K562 (cell line): ENCODE results near the gene KIF5A. TPM values are rescaled to one million over a fixed set of nuclear protein-coding genes. Genes with fewer than 3 reads are reported as not detected.
A peak's percentile ranks its signal among the peaks of the same experiment; 100 is the strongest.

ENCODE experiments used
- ARHGAP35 ChIP-seq: fragments of 450-650 bp; IDR thresholded peaks from 2 replicates; pipeline ENCODE4 v1.6.1; 2018; ENCODE audit not compliant: partially characterized antibody
- CSDE1 ChIP-seq, 2 experiments: fragments of 450-650 bp; IDR thresholded peaks; 2 replicates each; pipeline ENCODE4 v1.6.1; 2016; ENCODE audit warnings: mild to moderate bottlenecking in 1 of 2
- GABPB2 ChIP-seq: fragments of 250-450 bp; sonication (Bioruptor Pico); conservative IDR thresholded peaks from 2 replicates; pipeline ENCODE4 v1.5.1; 2021; ENCODE audit warnings: mild to moderate bottlenecking
- KDM5B ChIP-seq: fragments of 200-600 bp; sonication (generic); IDR thresholded peaks from 2 replicates; pipeline ENCODE4 v1.6.1; 2012; ENCODE audit warnings: low read depth, mild to moderate bottlenecking, moderate library complexity, low read length, control low read depth, inconsistent platforms; ENCODE audit not compliant: insufficient replicate concordance
- NR2C2 ChIP-seq, 2 experiments: fragments of 200-800 bp in 1 of 2; sonication (Bioruptor generic) in 1 of 2; sonication (generic) in 1 of 2; formaldehyde crosslinking in 1 of 2; IDR thresholded peaks; 2 replicates each; pipeline versions ENCODE4 v1.6.1 to v1.8.0; 2016 to 2022; ENCODE audit warnings: mild to moderate bottlenecking in 1 of 2, missing compliant biosample characterization in 1 of 2, missing genetic modification characterization in 1 of 2, missing genetic modification reagents in 1 of 2
- PCBP1 ChIP-seq: fragments of 200-400 bp; formaldehyde crosslinking; IDR thresholded peaks from 2 replicates; pipeline ENCODE4 v1.6.1; 2018; ENCODE audit warnings: mild to moderate bottlenecking, low read depth, low read length; ENCODE audit not compliant: poor library complexity, severe bottlenecking
- RBM34 ChIP-seq: fragments of 200-400 bp; formaldehyde crosslinking; IDR thresholded peaks from 2 replicates; pipeline ENCODE4 v1.6.1; 2018; ENCODE audit warnings: low read length, borderline replicate concordance; ENCODE audit not compliant: insufficient read depth
- TAF1 ChIP-seq: IDR thresholded peaks from 2 replicates; pipeline ENCODE4 v1.6.1; 2011; ENCODE audit warnings: mild to moderate bottlenecking, low read length, moderate library complexity; ENCODE audit not compliant: insufficient read depth, control insufficient read depth, severe bottlenecking; ENCODE audit errors: extremely low read depth
- TAF15 ChIP-seq: fragments of 200-400 bp; formaldehyde crosslinking; IDR thresholded peaks from 2 replicates; pipeline ENCODE4 v1.6.1; 2017; ENCODE audit warnings: mild to moderate bottlenecking, low read depth, low read length, moderate library complexity
- ZNF134 ChIP-seq: fragments of 250-450 bp; sonication (Bioruptor Pico); conservative IDR thresholded peaks from 2 replicates; pipeline ENCODE4 v1.4.0; 2020
- ZNF41 ChIP-seq: fragments of 250-450 bp; sonication (Bioruptor Pico); conservative IDR thresholded peaks from 2 replicates; pipeline ENCODE4 v1.4.0; 2020; ENCODE audit warnings: mild to moderate bottlenecking
- polyA plus RNA-seq, 8 experiments: library from polyadenylated mRNA; depleted of rRNA in 4 of 8; stranded (reverse) in 5 of 8; unstranded in 3 of 8; fragments of >200 nt; fragmentation: Nextera tagmentation in 2 of 8; fragmentation: Illumina TruSeq in 1 of 8; extraction: Ambion mirVana in 2 of 8; extraction: Trizol in 1 of 8; gene quantifications; 2 replicates each; pipeline versions ENCODE4 v1.2.1 to v1.2.3, GENCODE V29; 2011 to 2014; ENCODE audit warnings: inconsistent platforms in 1 of 8, missing spikeins in 1 of 8
- total RNA-seq, 7 experiments: library from RNA; depleted of rRNA in 6 of 7; stranded (reverse); fragments of >200 nt in 6 of 7; fragmentation: Illumina TruSeq in 2 of 7; extraction: Trizol in 2 of 7; gene quantifications; 2 replicates each; pipeline versions ENCODE4 v1.2.1 to v1.2.3, GENCODE V29; 2011 to 2021; ENCODE audit warnings: low replicate concordance in 1 of 7
- TF ChIP-seq, protein P1 (sequence below): fragments of 250-450 bp; sonication (Bioruptor Pico); IDR thresholded peaks from 2 replicates; pipeline ENCODE4 v1.5.1; 2021; ENCODE audit warnings: mild to moderate bottlenecking
- TF ChIP-seq, protein P2 (sequence below): sonication (generic); formaldehyde crosslinking; IDR thresholded peaks from 2 replicates; pipeline ENCODE4 v1.8.0; 2022; ENCODE audit warnings: mild to moderate bottlenecking, missing genetic modification reagents
- TF ChIP-seq, protein P3 (sequence below): fragments of 450-650 bp; conservative IDR thresholded peaks from 2 replicates; pipeline ENCODE4 v1.6.1; 2016; ENCODE audit warnings: missing genetic modification characterization, low read depth, mild to moderate bottlenecking, control low read depth, missing compliant biosample characterization
- TF ChIP-seq, protein P4 (sequence below): IDR thresholded peaks from 2 replicates; pipeline ENCODE4 v1.6.1; 2011; ENCODE audit warnings: borderline replicate concordance, low read depth, mild to moderate bottlenecking, moderate library complexity, low read length; ENCODE audit not compliant: insufficient read depth, poor library complexity, severe bottlenecking
- TF ChIP-seq, protein P5 (sequence below): fragments of 250-450 bp; sonication (Bioruptor Pico); IDR thresholded peaks from 2 replicates; pipeline ENCODE4 v1.5.0; 2021; ENCODE audit warnings: mild to moderate bottlenecking, moderate library complexity

Gene KIF5A
- total and polyA plus RNA-seq, 9 of the 15 experiments (the other 6 are each of a cell fraction or from before 2014, with no cell fraction given), result 3.4 to 17.7 (median 8.0) TPM

DNA sequence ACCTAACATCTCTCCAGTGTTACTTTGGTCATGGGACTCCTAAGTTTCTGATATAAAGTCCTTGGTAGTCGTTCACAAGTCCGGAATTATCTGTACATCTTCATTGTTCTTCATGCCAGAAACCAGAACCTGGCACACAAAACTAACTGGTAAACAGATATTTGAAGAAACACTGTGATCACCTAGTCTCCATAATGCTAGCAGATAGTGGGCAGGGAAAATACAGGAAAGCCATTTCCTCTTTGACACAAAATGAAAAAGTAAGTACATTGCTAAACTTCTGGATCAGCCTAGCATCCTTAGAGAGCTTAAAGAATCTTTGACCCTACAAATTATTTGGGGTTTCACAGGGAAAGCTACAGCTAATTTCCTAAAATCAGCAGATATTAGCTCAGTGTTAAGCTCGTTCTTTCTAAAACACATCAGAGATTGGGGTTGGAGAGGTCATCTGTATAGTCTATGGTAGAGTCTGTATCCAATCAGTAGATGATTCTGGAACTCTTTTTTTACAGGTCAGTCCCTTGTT, 34.4 kb upstream of the KIF5A start (continued):
- TF ChIP-seq, protein P1, sequence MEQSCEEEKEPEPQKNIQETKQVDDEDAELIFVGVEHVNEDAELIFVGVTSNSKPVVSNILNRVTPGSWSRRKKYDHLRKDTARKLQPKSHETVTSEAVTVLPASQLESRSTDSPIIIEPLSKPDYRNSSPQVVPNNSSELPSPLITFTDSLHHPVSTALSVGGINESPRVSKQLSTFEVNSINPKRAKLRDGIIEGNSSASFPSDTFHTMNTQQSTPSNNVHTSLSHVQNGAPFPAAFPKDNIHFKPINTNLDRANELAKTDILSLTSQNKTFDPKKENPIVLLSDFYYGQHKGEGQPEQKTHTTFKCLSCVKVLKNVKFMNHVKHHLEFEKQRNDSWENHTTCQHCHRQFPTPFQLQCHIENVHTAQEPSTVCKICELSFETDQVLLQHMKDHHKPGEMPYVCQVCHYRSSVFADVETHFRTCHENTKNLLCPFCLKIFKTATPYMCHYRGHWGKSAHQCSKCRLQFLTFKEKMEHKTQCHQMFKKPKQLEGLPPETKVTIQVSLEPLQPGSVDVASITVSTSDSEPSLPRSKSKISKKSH (CRISPR knock-in tag), result peak; percentile 16; the same call in 1 of the 2 replicates
- TF ChIP-seq ZNF134 (CRISPR knock-in tag) (no peak), ARHGAP35 (no peak), CSDE1 (IDR thresholded peaks at IDR 0.05) (no peak), TAF1 (no peak), NR2C2 (CRISPR knock-in tag; IDR thresholded peaks at IDR 0.05) (no peak), NR2C2 (tag; IDR thresholded peaks at IDR 0.05) (0 out of 2 replicates have a peak, but pooled peaks have one; percentile 41), GABPB2 (CRISPR knock-in tag) (no peak), TAF15 (no peak), PCBP1 (no peak), RBM34 (no peak), KDM5B (no peak), ZNF41 (CRISPR knock-in tag) (no peak)
- TF ChIP-seq, protein P2, sequence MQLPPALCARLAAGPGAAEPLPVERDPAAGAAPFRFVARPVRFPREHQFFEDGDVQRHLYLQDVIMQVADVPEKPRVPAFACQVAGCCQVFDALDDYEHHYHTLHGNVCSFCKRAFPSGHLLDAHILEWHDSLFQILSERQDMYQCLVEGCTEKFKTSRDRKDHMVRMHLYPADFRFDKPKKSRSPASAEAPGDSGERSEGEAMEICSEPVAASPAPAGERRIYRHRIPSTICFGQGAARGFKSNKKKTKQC (CRISPR knock-in tag), result no peak
- TF ChIP-seq, protein P3, sequence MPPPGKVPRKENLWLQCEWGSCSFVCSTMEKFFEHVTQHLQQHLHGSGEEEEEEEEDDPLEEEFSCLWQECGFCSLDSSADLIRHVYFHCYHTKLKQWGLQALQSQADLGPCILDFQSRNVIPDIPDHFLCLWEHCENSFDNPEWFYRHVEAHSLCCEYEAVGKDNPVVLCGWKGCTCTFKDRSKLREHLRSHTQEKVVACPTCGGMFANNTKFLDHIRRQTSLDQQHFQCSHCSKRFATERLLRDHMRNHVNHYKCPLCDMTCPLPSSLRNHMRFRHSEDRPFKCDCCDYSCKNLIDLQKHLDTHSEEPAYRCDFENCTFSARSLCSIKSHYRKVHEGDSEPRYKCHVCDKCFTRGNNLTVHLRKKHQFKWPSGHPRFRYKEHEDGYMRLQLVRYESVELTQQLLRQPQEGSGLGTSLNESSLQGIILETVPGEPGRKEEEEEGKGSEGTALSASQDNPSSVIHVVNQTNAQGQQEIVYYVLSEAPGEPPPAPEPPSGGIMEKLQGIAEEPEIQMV (tag), result no peak
- TF ChIP-seq, protein P4, sequence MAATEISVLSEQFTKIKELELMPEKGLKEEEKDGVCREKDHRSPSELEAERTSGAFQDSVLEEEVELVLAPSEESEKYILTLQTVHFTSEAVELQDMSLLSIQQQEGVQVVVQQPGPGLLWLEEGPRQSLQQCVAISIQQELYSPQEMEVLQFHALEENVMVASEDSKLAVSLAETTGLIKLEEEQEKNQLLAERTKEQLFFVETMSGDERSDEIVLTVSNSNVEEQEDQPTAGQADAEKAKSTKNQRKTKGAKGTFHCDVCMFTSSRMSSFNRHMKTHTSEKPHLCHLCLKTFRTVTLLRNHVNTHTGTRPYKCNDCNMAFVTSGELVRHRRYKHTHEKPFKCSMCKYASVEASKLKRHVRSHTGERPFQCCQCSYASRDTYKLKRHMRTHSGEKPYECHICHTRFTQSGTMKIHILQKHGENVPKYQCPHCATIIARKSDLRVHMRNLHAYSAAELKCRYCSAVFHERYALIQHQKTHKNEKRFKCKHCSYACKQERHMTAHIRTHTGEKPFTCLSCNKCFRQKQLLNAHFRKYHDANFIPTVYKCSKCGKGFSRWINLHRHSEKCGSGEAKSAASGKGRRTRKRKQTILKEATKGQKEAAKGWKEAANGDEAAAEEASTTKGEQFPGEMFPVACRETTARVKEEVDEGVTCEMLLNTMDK, result no peak
- TF ChIP-seq, protein P5, sequence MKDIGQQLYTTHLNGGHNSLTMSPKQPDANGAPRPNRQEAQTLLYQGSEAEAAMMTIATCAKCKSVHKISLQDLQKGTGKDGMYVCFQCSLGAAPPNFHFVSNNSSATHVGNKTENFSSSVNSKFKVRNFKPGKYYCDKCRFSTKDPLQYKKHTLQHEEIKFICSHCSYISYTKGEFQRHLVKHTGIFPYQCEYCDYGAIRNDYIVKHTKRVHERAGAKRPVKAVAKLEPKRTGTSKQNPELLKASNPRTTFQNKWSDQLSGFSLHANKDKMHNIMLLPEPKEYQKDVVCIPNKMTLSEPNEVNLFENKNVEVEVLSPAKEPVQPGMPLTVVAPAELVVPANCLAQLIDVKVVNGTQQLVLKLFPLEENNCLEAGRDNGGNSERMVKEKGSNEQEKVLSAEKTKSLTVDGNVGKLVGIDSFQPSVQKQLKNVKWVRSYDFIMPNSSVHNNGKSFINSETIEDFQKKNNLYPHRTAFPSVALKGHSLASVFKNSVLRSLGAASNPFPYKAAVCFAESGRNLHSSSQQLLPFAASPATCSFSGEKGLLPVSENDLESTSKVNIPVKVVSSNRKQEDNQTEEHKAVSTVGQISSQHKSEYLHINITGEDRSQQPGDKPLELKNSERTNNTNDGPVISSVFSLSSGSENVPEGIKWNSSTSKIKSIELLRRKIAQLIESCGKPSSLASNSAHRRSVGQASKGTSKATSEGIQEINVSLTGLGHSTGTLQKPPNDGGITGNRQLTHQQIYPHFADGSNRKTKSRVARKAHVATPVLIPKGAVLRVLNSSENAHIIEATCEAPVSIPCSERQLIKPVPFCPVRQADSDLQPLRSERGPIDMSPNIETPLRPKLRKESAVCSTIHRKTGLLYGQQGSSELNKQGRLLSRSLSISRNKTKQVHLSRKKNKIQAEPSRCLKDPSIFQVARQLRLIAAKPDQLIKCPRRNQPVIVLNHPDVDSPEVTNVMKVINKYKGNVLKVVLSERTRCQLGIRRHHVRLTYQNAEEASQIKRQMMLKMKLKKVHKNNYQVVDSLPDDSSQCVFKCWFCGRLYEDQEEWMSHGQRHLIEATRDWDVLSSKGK, result no peak
